Neutrophil (primary cell): Measurements from ENCODE around the gene PDE8B.

Source experiments
- H3K27ac ChIP-seq: fragments of 200-600 bp; sonication (generic); 2 replicates; pipeline ENCODE4 v1.5.1; 2016; ENCODE audit warnings: mild to moderate bottlenecking, moderate library complexity
- H3K27me3 ChIP-seq: fragments of 200-600 bp; sonication (generic); 2 replicates; pipeline ENCODE4 v1.6.0; 2016; ENCODE audit warnings: mild to moderate bottlenecking
- H3K36me3 ChIP-seq: fragments of 200-600 bp; sonication (generic); 2 replicates; pipeline ENCODE4 v1.5.1; 2017
- H3K4me1 ChIP-seq, 2 experiments: fragments of 200-600 bp in 1 of 2; sonication (generic) in 1 of 2; 1 replicate in 1 of 2; 2 replicates in 1 of 2; pipeline versions ENCODE4 v1.5.1 to v1.6.1; 2013 to 2016; ENCODE audit warnings: low read depth in 1 of 2, low read length in 1 of 2, mild to moderate bottlenecking in 1 of 2, moderate library complexity in 1 of 2; ENCODE audit not compliant: control insufficient read depth in 1 of 2, insufficient read depth in 1 of 2
- H3K4me3 ChIP-seq, 2 experiments: fragments of 200-600 bp in 1 of 2; sonication (generic) in 1 of 2; 1 replicate in 1 of 2; 2 replicates in 1 of 2; pipeline ENCODE4 v1.5.1; 2013 to 2016; ENCODE audit warnings: low read depth in 1 of 2, low read length in 1 of 2, mild to moderate bottlenecking in 1 of 2, moderate library complexity in 1 of 2
- H3K9me3 ChIP-seq: fragments of 200-600 bp; sonication (generic); 2 replicates; pipeline ENCODE4 v1.5.1; 2016
- CTCF ChIP-seq: fragments of 200-600 bp; sonication (generic); IDR thresholded peaks from 2 replicates; pipeline ENCODE4 v1.5.1; 2016; ENCODE audit warnings: antibody characterized with exemption

PDE8B gene

GRCh38 chr5:77420940-77421339, 210.5 kb downstream of the PDE8B start:
- no peak overlapping the region for H3K27ac ChIP-seq
- H3K27me3 ChIP-seq = no peaks in the 10 kb centered on the region
- no peaks in the 10 kb centered on the region for H3K4me1 ChIP-seq
- TF ChIP-seq CTCF = no peak
- H3K36me3 ChIP-seq = peaks cover 23% of the 10 kb centered on the region
- no peaks in the 10 kb centered on the region for H3K9me3 ChIP-seq
- H3K4me3 ChIP-seq = no peak overlapping the region

- no peaks in the 10 kb centered on the region for H3K4me1 ChIP-seq
- no peak overlapping the region for H3K4me3 ChIP-seq
- peaks cover 34% of the 10 kb centered on the region for H3K36me3 ChIP-seq
These were observed 212.7 kb downstream of the PDE8B start for GRCh38 chr5:77423022-77423750.

GRCh38 chr5:77424921-77425320, 214.4 kb downstream of the PDE8B start:
- Histone ChIP-seq H3K36me3 (peaks cover 46% of the 10 kb centered on the region), H3K4me1 (no peaks in the 10 kb centered on the region), H3K4me3 (no peak overlapping the region), H3K9me3 (no peaks in the 10 kb centered on the region), H3K27me3 (no peaks in the 10 kb centered on the region), H3K27ac (no peak overlapping the region)
- no peak for TF ChIP-seq CTCF

More at GRCh38 chr5:77423022-77423750, 212.7 kb downstream of the PDE8B start:
- Histone ChIP-seq H3K27ac (no peak overlapping the region), H3K27me3 (no peaks in the 10 kb centered on the region), H3K9me3 (no peaks in the 10 kb centered on the region)
- no peak for TF ChIP-seq CTCF

GRCh38 chr5:77425420-77425819, 214.9 kb downstream of the PDE8B start:
- TF ChIP-seq CTCF = no peak
- Histone ChIP-seq H3K4me1 (no peaks in the 10 kb centered on the region), H3K27ac (no peak overlapping the region), H3K9me3 (no peaks in the 10 kb centered on the region), H3K4me3 (no peak overlapping the region), H3K27me3 (no peaks in the 10 kb centered on the region), H3K36me3 (peaks cover 51% of the 10 kb centered on the region)

- Histone ChIP-seq H3K4me1 (no peaks in the 10 kb centered on the region), H3K27ac (no peak overlapping the region), H3K36me3 (peaks cover 58% of the 10 kb centered on the region), H3K27me3 (no peaks in the 10 kb centered on the region), H3K9me3 (no peaks in the 10 kb centered on the region), H3K4me3 (no peak overlapping the region)
- no peak for TF ChIP-seq CTCF
These were observed 215.6 kb downstream of the PDE8B start for GRCh38 chr5:77425998-77426659.
